IMR-90 (cell line): Measurements from ENCODE around the gene CKB. TPM values are rescaled to one million over a fixed set of nuclear protein-coding genes. Genes with fewer than 3 reads are reported as not detected.

ENCODE experiments used
- ATAC-seq: fragments of 200-7000 bp; cut with Tn5 transposase; 2 replicates; pipeline ENCODE4 v1.9.1; 2020; ENCODE audit warnings: low read depth, mild to moderate bottlenecking, moderate library complexity
- BruUV-seq: library from RNA; stranded (reverse); fragments of 400-500 nt; replicated peaks from 2 replicates; lab custom pipeline; 2021; lab: Mats Ljungman, UMichigan
- CTCF ChIA-PET: fragments of 300-600 bp; formaldehyde crosslinking; extraction: SDS; loops from one replicate; lab custom pipeline; 2021; ENCODE audit warnings: antibody characterized with exemption; lab: Yijun Ruan, JAX
- POLR2A ChIA-PET: fragments of 300-600 bp; sonication (Branson Sonifier 250); formaldehyde crosslinking; loops from one replicate; lab custom pipeline; 2022; ENCODE audit warnings: antibody characterized with exemption; ENCODE audit not compliant: unreplicated experiment; lab: Charles Lee
- DNase-seq: peaks from one replicate; pipeline ENCODE4 v3.0.0; 2013
- H2AFZ ChIP-seq: replicated peaks from 2 replicates; pipeline ENCODE3; 2013; ENCODE audit warnings: low read length, mild to moderate bottlenecking; ENCODE audit not compliant: poor library complexity
- H2AK5ac ChIP-seq: 2 replicates; pipeline ENCODE4 v1.6.1; 2013; ENCODE audit warnings: low read depth, low read length, inconsistent platforms
- H2AK9ac ChIP-seq: replicated peaks from 2 replicates; pipeline ENCODE3; 2013; ENCODE audit warnings: mild to moderate bottlenecking, low read depth, low read length, moderate library complexity; ENCODE audit not compliant: poor library complexity
- H2BK120ac ChIP-seq: 2 replicates; pipeline ENCODE4 v1.6.1; 2013; ENCODE audit warnings: low read depth, low read length, inconsistent platforms
- H2BK15ac ChIP-seq: 3 replicates; pipeline ENCODE4 v1.6.1; 2013; ENCODE audit warnings: low read depth, low read length, inconsistent platforms
- H2BK20ac ChIP-seq: 2 replicates; pipeline ENCODE4 v1.6.1; 2013; ENCODE audit warnings: low read depth, mild to moderate bottlenecking, inconsistent platforms, low read length, moderate library complexity
- H2BK5ac ChIP-seq: 2 replicates; pipeline ENCODE4 v1.6.1; 2013; ENCODE audit warnings: mild to moderate bottlenecking, low read depth, low read length, inconsistent platforms; ENCODE audit not compliant: poor library complexity, severe bottlenecking
- H3K14ac ChIP-seq: replicated peaks from 2 replicates; pipeline ENCODE4 v1.6.1; 2013; ENCODE audit warnings: low read depth, low read length, inconsistent platforms
- H3K18ac ChIP-seq: 2 replicates; pipeline ENCODE4 v1.6.1; 2013; ENCODE audit warnings: low read depth, low read length, control low read depth
- H3K23ac ChIP-seq: 2 replicates; pipeline ENCODE4 v1.6.1; 2013; ENCODE audit warnings: low read depth, low read length, inconsistent platforms
- H3K27ac ChIP-seq: 2 replicates; pipeline ENCODE4 v1.5.1; 2013; ENCODE audit warnings: mild to moderate bottlenecking, control low read depth, low read length; ENCODE audit not compliant: insufficient read depth
- H3K27me3 ChIP-seq: 2 replicates; pipeline ENCODE4 v1.6.1; 2013; ENCODE audit warnings: low read length; ENCODE audit not compliant: control insufficient read depth, insufficient read depth
- H3K36me3 ChIP-seq: 2 replicates; pipeline ENCODE4 v1.6.1; 2013; ENCODE audit warnings: low read length, mixed read lengths; ENCODE audit not compliant: control insufficient read depth, insufficient read depth
- H3K4ac ChIP-seq: 2 replicates; pipeline ENCODE4 v1.6.1; 2013; ENCODE audit warnings: low read depth, low read length, inconsistent platforms
- H3K4me1 ChIP-seq: 2 replicates; pipeline ENCODE4 v1.6.1; 2013; ENCODE audit warnings: low read length, mixed read lengths; ENCODE audit not compliant: control insufficient read depth, insufficient read depth
- H3K4me2 ChIP-seq: 2 replicates; pipeline ENCODE4 v1.6.1; 2013; ENCODE audit warnings: low read depth, mild to moderate bottlenecking, control low read depth, low read length, moderate library complexity
- H3K4me3 ChIP-seq: 2 replicates; pipeline ENCODE4 v1.5.1; 2013; ENCODE audit warnings: low read depth, mild to moderate bottlenecking, control low read depth, low read length, moderate library complexity; ENCODE audit not compliant: insufficient read depth
- H3K56ac ChIP-seq: 2 replicates; pipeline ENCODE4 v1.6.1; 2013; ENCODE audit warnings: low read length, inconsistent platforms; ENCODE audit not compliant: insufficient read depth; ENCODE audit errors: extremely low read depth
- H3K79me1 ChIP-seq, 2 experiments: 2 replicates each; pipeline ENCODE4 v1.6.1; 2013; ENCODE audit warnings: low read length in 2 of 2, inconsistent platforms in 1 of 2, low read depth in 1 of 2
- H3K9ac ChIP-seq: 2 replicates; pipeline ENCODE4 v1.6.1; 2013; ENCODE audit warnings: low read depth, low read length, control low read depth
- H3K9me1 ChIP-seq: 2 replicates; pipeline ENCODE4 v1.6.1; 2013; ENCODE audit warnings: low read length, inconsistent platforms; ENCODE audit not compliant: insufficient read depth
- H3K9me3 ChIP-seq: 2 replicates; pipeline ENCODE4 v1.6.1; 2013; ENCODE audit warnings: low read length; ENCODE audit not compliant: control insufficient read depth, insufficient read depth
- H4K20me1 ChIP-seq: 2 replicates; pipeline ENCODE4 v1.6.1; 2013; ENCODE audit warnings: low read length, inconsistent platforms; ENCODE audit not compliant: insufficient read depth
- H4K5ac ChIP-seq: 2 replicates; pipeline ENCODE4 v1.6.1; 2013; ENCODE audit warnings: mild to moderate bottlenecking, low read depth, low read length, control low read depth
- H4K8ac ChIP-seq, 2 experiments: 2 replicates each; pipeline ENCODE4 v1.6.1; 2013; ENCODE audit warnings: low read depth in 2 of 2, low read length in 2 of 2, control low read depth in 1 of 2, inconsistent platforms in 1 of 2
- H4K91ac ChIP-seq: 2 replicates; pipeline ENCODE4 v1.6.1; 2013; ENCODE audit warnings: low read depth, low read length, inconsistent platforms; ENCODE audit not compliant: insufficient read depth
- CEBPB ChIP-seq: IDR thresholded peaks from 2 replicates; pipeline ENCODE4 v1.6.1; 2012; ENCODE audit warnings: low read depth, low read length, improper control_type of control experiment
- CTCF ChIP-seq: conservative IDR thresholded peaks from 2 replicates; pipeline ENCODE4 v1.5.1; 2012; ENCODE audit warnings: mild to moderate bottlenecking, low read depth, low read length, improper control_type of control experiment
- FOS ChIP-seq: fragments of 150-350 bp; IDR thresholded peaks from 2 replicates; pipeline ENCODE4 v1.6.1; 2016; ENCODE audit warnings: low read depth, low read length
- MAFK ChIP-seq: IDR thresholded peaks from 2 replicates; pipeline ENCODE4 v1.6.1; 2012; ENCODE audit warnings: low read depth, low read length, improper control_type of control experiment
- MAZ ChIP-seq: IDR thresholded peaks from 2 replicates; pipeline ENCODE4 v1.6.1; 2012; ENCODE audit warnings: low read depth, mild to moderate bottlenecking, low read length, improper control_type of control experiment, moderate library complexity, borderline replicate concordance
- RCOR1 ChIP-seq: IDR thresholded peaks from 2 replicates; pipeline ENCODE4 v1.6.1; 2012; ENCODE audit warnings: mild to moderate bottlenecking, low read length, improper control_type of control experiment; ENCODE audit not compliant: insufficient replicate concordance
- WGBS, 2 experiments: methylation state at CpG; one replicate each; pipeline versions ENCODE4 v1.1.5 to v1.1.7; 2013; ENCODE audit warnings: missing lambda C conversion rate in 2 of 2; ENCODE audit not compliant: insufficient read length in 1 of 2; ENCODE audit errors: extremely low coverage in 2 of 2; 5-methylcytosine and 5-hydroxymethylcytosine counted together
- dilution Hi-C: fragments of 300-500 bp; cut with HindIII; formaldehyde crosslinking; loops from one replicate; pipeline ENCODE4 v1.14.3; 2018; ENCODE audit warnings: low sequenced_read_pairs; ENCODE audit not compliant: unreplicated experiment
- in situ Hi-C: fragments of 300-500 bp; cut with MboI; formaldehyde crosslinking; loops from 3 replicates; pipeline ENCODE4 v1.14.3; 2019; ENCODE audit warnings: low sequenced_read_pairs, inconsistent platforms, mixed read lengths
- intact Hi-C: fragments of 100-400 bp; cut with micrococcal nuclease; formaldehyde crosslinking; loops from 2 replicates; pipeline ENCODE4 v1.10.0; 2022
- polyA plus RNA-seq, 3 experiments: library from polyadenylated mRNA; depleted of rRNA; stranded (reverse); fragments of >200 nt; gene quantifications; 2 replicates each; pipeline ENCODE4 v1.2.3, GENCODE V29; 2012; ENCODE audit warnings: low replicate concordance in 1 of 3
- total RNA-seq: library from RNA; depleted of rRNA; stranded (reverse); fragments of >200 nt; gene quantifications from 2 replicates; pipeline ENCODE4 v1.2.3, GENCODE V29; 2012
- TF ChIP-seq, protein P1 (sequence below): fragments of 150-350 bp; IDR thresholded peaks from 2 replicates; pipeline ENCODE4 v1.6.1; 2016; ENCODE audit warnings: low read depth, mild to moderate bottlenecking, low read length, moderate library complexity, borderline replicate concordance

Gene CKB
- total and polyA plus RNA-seq, 2 of the 4 experiments (the other 2 are of a cell fraction), result 17.7 to 82.6 TPM

DNA sequence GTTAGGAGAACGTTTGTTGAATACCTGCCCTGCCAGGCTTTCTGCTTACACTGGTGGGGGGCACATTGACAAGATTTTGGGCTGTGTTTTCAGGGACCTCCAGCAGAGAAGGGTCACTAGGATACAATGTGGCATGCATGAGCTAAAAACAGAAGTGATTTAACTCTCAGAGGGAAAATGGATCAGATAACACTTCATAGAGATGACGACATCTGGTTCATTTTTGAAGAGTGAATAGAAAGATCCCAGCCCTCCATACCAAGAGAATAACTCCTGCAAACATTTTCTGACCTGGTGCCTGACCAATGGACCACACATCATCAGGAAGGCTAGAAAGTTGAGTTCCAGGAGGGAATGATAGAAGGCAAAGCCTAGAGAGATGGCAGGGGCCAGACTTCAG is 33.7 kb downstream of the CKB start:
- ChIA-PET POLR2A (no interaction called here), CTCF (no interaction called here)
- Histone ChIP-seq H3K18ac (peak overlapping the region; percentile 3; the same call in 1 of the 2 replicates), H2AK5ac (no peak overlapping the region; the same call in 1 of the 2 replicates), H3K9me3 (no peaks in the 10 kb centered on the region), H3K23ac (no peak overlapping the region), H3K56ac (no peak overlapping the region), H2AK9ac (no peak overlapping the region), H3K36me3 (peaks cover 36% of the 10 kb centered on the region), H3K4me1 (peaks cover 13% of the 10 kb centered on the region), H3K4me3 (no peak overlapping the region), H2BK20ac (no peak overlapping the region), H4K20me1 (peaks cover 15% of the 10 kb centered on the region; the same call in 1 of the 2 replicates), H3K9me1 (peaks cover 11% of the 10 kb centered on the region), H3K4me2 (peak overlapping the region; percentile 38; the same call in 1 of the 2 replicates), H3K27ac (peak overlapping the region; percentile 57; the same call in 1 of the 2 replicates), H3K4ac (peak overlapping the region; percentile 30; the same call in 1 of the 2 replicates), H2BK5ac (peak overlapping the region; percentile 59), H4K8ac (peak overlapping the region in 1 of 2 experiments; percentile 28; a peak in 1 of 4 replicates), H3K9ac (no peak overlapping the region), H3K79me1 (peaks cover 22 to 70% of the 10 kb centered on the region in 2 experiments), H2BK15ac (no peak overlapping the region), H4K91ac (no peak overlapping the region), H2AFZ (no peak overlapping the region), H4K5ac (no peak overlapping the region), H2BK120ac (no peak overlapping the region), H3K14ac (no peak overlapping the region), H3K27me3 (no peaks in the 10 kb centered on the region)
- dilution Hi-C loops (no loop called here), intact Hi-C loops (no loop called here), in situ Hi-C loops (no loop called here)
- peak; percentile 82 for DNase-seq
- TF ChIP-seq FOS (peak; percentile 33; the same call in 1 of the 2 replicates), MAFK (no peak), MAZ (no peak), CEBPB (peak; percentile 62), CTCF (no peak), RCOR1 (no peak)
- TF ChIP-seq, protein P1, sequence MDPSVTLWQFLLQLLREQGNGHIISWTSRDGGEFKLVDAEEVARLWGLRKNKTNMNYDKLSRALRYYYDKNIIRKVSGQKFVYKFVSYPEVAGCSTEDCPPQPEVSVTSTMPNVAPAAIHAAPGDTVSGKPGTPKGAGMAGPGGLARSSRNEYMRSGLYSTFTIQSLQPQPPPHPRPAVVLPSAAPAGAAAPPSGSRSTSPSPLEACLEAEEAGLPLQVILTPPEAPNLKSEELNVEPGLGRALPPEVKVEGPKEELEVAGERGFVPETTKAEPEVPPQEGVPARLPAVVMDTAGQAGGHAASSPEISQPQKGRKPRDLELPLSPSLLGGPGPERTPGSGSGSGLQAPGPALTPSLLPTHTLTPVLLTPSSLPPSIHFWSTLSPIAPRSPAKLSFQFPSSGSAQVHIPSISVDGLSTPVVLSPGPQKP, result no peak
- no TSS peak for BruUV-seq
- WGBS, 2 experiments, result 33% methylated on average over 1 of the region's 2 CpGs; no CpG with 5 or more reads in 1 of the 2 experiments
- ATAC-seq, result peak; percentile 83
